ENCODE data around the gene TUBB. TPM values are rescaled to one million over a fixed set of nuclear protein-coding genes. Genes with fewer than 3 reads are reported as not detected.

Gene TUBB
- total and polyA plus RNA-seq, 9 of the 15 experiments (the other 6 are each of a cell fraction or from before 2014, with no cell fraction given): 971 to 2,870 (median 1,478) TPM

GRCh38 chr6:30769088-30769852, 49.1 kb downstream of the TUBB start (continued):
- no peak for TF ChIP-seq NR2F6 (CRISPR knock-in tag; IDR thresholded peaks at IDR 0.05)
- TF ChIP-seq VEZF1 (CRISPR knock-in tag; IDR thresholded peaks at IDR 0.05): peak; percentile 87
- peak; percentile 80; the same call in 1 of the 2 replicates for TF ChIP-seq ATF4 (CRISPR knock-in tag; IDR thresholded peaks at IDR 0.05)
- TF ChIP-seq YBX1 (IDR thresholded peaks at IDR 0.05): no peak
- no peak for TF ChIP-seq ZFP30 (CRISPR knock-in tag; IDR thresholded peaks at IDR 0.05; ENCODE audit: borderline replicate concordance)
- peak; percentile 62; the same call in 1 of the 2 replicates for TF ChIP-seq ZNF511 (CRISPR knock-in tag; IDR thresholded peaks at IDR 0.05)
- TF ChIP-seq MCM2 (IDR thresholded peaks at IDR 0.05; ENCODE audit: low read depth): no peak
- TF ChIP-seq NR2C1 (IDR thresholded peaks at IDR 0.05): no peak; the same call in 1 of the 2 replicates
- peak; percentile 53; the same call in 1 of the 2 replicates for TF ChIP-seq NR2C1 (tag; IDR thresholded peaks at IDR 0.05)
- no peak for TF ChIP-seq ZNF586 (CRISPR knock-in tag; conservative IDR thresholded peaks at IDR 0.05)
- no peak for TF ChIP-seq SNAPC5 (CRISPR knock-in tag; IDR thresholded peaks at IDR 0.05)
- peak; percentile 71 for TF ChIP-seq EP400 (IDR thresholded peaks at IDR 0.05)
- no peak for TF ChIP-seq SP1 (CRISPR knock-in tag; IDR thresholded peaks at IDR 0.05)
- TF ChIP-seq LCOR (CRISPR knock-in tag; IDR thresholded peaks at IDR 0.05): peak; percentile 36; the same call in 1 of the 2 replicates
- no peak for TF ChIP-seq ZNF408 (CRISPR knock-in tag; IDR thresholded peaks at IDR 0.05; ENCODE audit: low read depth)
- TF ChIP-seq FUS (optimal IDR thresholded peaks at IDR 0.05; ENCODE audit: low read depth, low read length): no peak
- TF ChIP-seq FIP1L1 (IDR thresholded peaks at IDR 0.05; ENCODE audit: low read depth, low read length, poor library complexity, severe bottlenecking): no peak
- TF ChIP-seq CREB3L1 (IDR thresholded peaks at IDR 0.05; ENCODE audit: borderline replicate concordance, low read depth): peak; percentile 70; the same call in 1 of the 2 replicates
- TF ChIP-seq ZNF41 (CRISPR knock-in tag; conservative IDR thresholded peaks at IDR 0.05): no peak
- no peak for TF ChIP-seq ZNF140 (CRISPR knock-in tag; IDR thresholded peaks at IDR 0.05)
- TF ChIP-seq GMEB1 (CRISPR knock-in tag; IDR thresholded peaks at IDR 0.05): no peak
- TF ChIP-seq ZNF507 (tag; conservative IDR thresholded peaks at IDR 0.05): no peak

Data from K562 (cell line).